Hepatocyte (in vitro differentiated cells): ENCODE measurements around the gene HSPB9. TPM values are rescaled to one million over a fixed set of nuclear protein-coding genes. Genes with fewer than 3 reads are reported as not detected.

Source experiments
- DNase-seq: peaks from one replicate; pipeline ENCODE4 v3.0.0-alpha.2; 2016; ENCODE audit warnings: low spot score
- H2AFZ ChIP-seq: fragments of 200-600 bp; sonication (generic); 2 replicates; pipeline ENCODE4 v1.6.0; 2016; ENCODE audit warnings: antibody characterized with exemption, mild to moderate bottlenecking
- H3K27ac ChIP-seq: fragments of 200-600 bp; sonication (generic); 2 replicates; pipeline ENCODE4 v1.5.1; 2016; ENCODE audit warnings: mild to moderate bottlenecking
- H3K27me3 ChIP-seq: fragments of 200-600 bp; sonication (generic); 2 replicates; pipeline ENCODE4 v1.6.1; 2016
- H3K36me3 ChIP-seq: fragments of 200-600 bp; sonication (generic); replicated peaks from 2 replicates; pipeline ENCODE4 v1.5.1; 2016; ENCODE audit warnings: low read depth; ENCODE audit not compliant: insufficient read depth
- H3K4me1 ChIP-seq: fragments of 200-600 bp; sonication (generic); 2 replicates; pipeline ENCODE4 v1.5.1; 2016; ENCODE audit warnings: mild to moderate bottlenecking, moderate library complexity; ENCODE audit not compliant: insufficient read depth
- H3K4me2 ChIP-seq: fragments of 200-600 bp; sonication (generic); 2 replicates; pipeline ENCODE4 v1.6.0; 2016
- H3K4me3 ChIP-seq: fragments of 200-600 bp; sonication (generic); 2 replicates; pipeline ENCODE4 v1.5.1; 2016; ENCODE audit warnings: mild to moderate bottlenecking
- H3K79me2 ChIP-seq: fragments of 200-600 bp; sonication (generic); 2 replicates; pipeline ENCODE4 v1.6.0; 2017; ENCODE audit warnings: mild to moderate bottlenecking
- H3K9me2 ChIP-seq: fragments of 200-600 bp; sonication (generic); replicated peaks from 2 replicates; pipeline ENCODE4 v1.6.0; 2017; ENCODE audit warnings: mild to moderate bottlenecking; ENCODE audit not compliant: insufficient read depth
- H3K9me3 ChIP-seq: fragments of 200-600 bp; sonication (generic); 2 replicates; pipeline ENCODE4 v1.5.1; 2016; ENCODE audit warnings: low read depth, mild to moderate bottlenecking
- H4K20me1 ChIP-seq: fragments of 200-600 bp; sonication (generic); 2 replicates; pipeline ENCODE4 v1.6.0; 2016; ENCODE audit warnings: mild to moderate bottlenecking; ENCODE audit not compliant: insufficient read depth, poor library complexity, severe bottlenecking
- EZH2 ChIP-seq: fragments of 200-600 bp; sonication (generic); IDR thresholded peaks from 2 replicates; pipeline ENCODE4 v1.6.1; 2016; ENCODE audit warnings: antibody characterized with exemption, mild to moderate bottlenecking, borderline replicate concordance
- EZH2phosphoT487 ChIP-seq: fragments of 200-600 bp; sonication (generic); IDR thresholded peaks from one replicate; pipeline ENCODE4 v1.6.1; 2018; ENCODE audit warnings: antibody characterized with exemption, mild to moderate bottlenecking, low read depth, moderate library complexity; ENCODE audit not compliant: unreplicated experiment, severe bottlenecking
- WGBS: methylation state at CpG from one replicate; pipeline ENCODE4 v1.1.6; 2016; ENCODE audit warnings: low lambda C conversion rate; ENCODE audit errors: missing lambda C conversion rate; 5-methylcytosine and 5-hydroxymethylcytosine counted together
- polyA plus RNA-seq: library from polyadenylated mRNA; unstranded; fragments of >200 nt; fragmentation: Nextera tagmentation; extraction: Ambion mirVana; gene quantifications from 2 replicates; pipeline ENCODE4 v1.2.1, GENCODE V29; 2016
- total RNA-seq: library from RNA; depleted of rRNA; stranded (reverse); fragments of >200 nt; gene quantifications from 2 replicates; pipeline ENCODE4 v1.2.3, GENCODE V29; 2014
- TF ChIP-seq, protein P1 (sequence below): fragments of 200-600 bp; sonication (generic); IDR thresholded peaks from 2 replicates; pipeline ENCODE4 v1.5.1; 2016; ENCODE audit warnings: antibody characterized with exemption, mild to moderate bottlenecking; ENCODE audit not compliant: poor library complexity

HSPB9 gene
- total and polyA plus RNA-seq, 2 experiments from 2014 or later, result 0.34 TPM; not detected in 1

- no peaks in the 10 kb centered on the region for H3K36me3 ChIP-seq
- 94% methylated on average over 25 of the region's 28 CpGs for WGBS
- H3K4me1 ChIP-seq, result no peaks in the 10 kb centered on the region
- no peak overlapping the region for H3K4me2 ChIP-seq
- no peaks in the 10 kb centered on the region for H3K9me2 ChIP-seq
- TF ChIP-seq, protein P1, sequence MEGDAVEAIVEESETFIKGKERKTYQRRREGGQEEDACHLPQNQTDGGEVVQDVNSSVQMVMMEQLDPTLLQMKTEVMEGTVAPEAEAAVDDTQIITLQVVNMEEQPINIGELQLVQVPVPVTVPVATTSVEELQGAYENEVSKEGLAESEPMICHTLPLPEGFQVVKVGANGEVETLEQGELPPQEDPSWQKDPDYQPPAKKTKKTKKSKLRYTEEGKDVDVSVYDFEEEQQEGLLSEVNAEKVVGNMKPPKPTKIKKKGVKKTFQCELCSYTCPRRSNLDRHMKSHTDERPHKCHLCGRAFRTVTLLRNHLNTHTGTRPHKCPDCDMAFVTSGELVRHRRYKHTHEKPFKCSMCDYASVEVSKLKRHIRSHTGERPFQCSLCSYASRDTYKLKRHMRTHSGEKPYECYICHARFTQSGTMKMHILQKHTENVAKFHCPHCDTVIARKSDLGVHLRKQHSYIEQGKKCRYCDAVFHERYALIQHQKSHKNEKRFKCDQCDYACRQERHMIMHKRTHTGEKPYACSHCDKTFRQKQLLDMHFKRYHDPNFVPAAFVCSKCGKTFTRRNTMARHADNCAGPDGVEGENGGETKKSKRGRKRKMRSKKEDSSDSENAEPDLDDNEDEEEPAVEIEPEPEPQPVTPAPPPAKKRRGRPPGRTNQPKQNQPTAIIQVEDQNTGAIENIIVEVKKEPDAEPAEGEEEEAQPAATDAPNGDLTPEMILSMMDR, result no peak
- TF ChIP-seq EZH2phosphoT487 (no peak), EZH2 (no peak)
- no peaks in the 10 kb centered on the region for H4K20me1 ChIP-seq
- no peak overlapping the region for H3K4me3 ChIP-seq
- H3K79me2 ChIP-seq, result no peaks in the 10 kb centered on the region
- no peak overlapping the region for H3K27ac ChIP-seq
- no peaks in the 10 kb centered on the region for H3K9me3 ChIP-seq
- no peak overlapping the region for H2AFZ ChIP-seq
- H3K27me3 ChIP-seq, result no peaks in the 10 kb centered on the region
- DNase-seq, result no peak
Observed at GRCh38 chr17:42113293-42114069, 9.1 kb upstream of the HSPB9 start.

DNA sequence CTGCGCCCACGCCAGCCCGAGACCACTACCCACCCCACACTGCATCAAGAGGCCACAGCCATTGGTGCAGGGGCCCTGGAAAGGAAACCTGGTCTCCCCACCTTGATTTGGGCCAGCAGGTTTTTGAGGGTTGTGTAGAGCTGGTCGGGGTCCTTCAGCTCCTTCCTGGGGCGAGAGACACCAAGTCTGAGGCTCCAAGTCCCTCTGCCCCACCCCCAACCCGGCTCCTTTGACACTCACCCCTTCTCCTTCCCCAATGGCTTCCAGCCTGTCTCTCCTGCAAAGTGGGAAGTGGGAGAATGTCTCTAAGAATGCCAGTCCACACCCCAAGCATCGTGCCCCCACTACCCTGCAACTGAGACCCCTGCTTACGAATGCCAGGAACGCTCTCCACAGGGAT is 8.5 kb upstream of the HSPB9 start:
- TF ChIP-seq, protein P1, result no peak
- TF ChIP-seq EZH2, result no peak
- no peak for TF ChIP-seq EZH2phosphoT487
- no peaks in the 10 kb centered on the region for H3K36me3 ChIP-seq
- no peaks in the 10 kb centered on the region for H3K4me1 ChIP-seq
- H3K4me3 ChIP-seq, result no peak overlapping the region
- H3K4me2 ChIP-seq, result no peak overlapping the region
- no peak overlapping the region for H2AFZ ChIP-seq
- H3K9me2 ChIP-seq, result no peaks in the 10 kb centered on the region
- WGBS, result 98% methylated on average over 9 of the region's 9 CpGs
- no peak for DNase-seq
- no peak overlapping the region for H3K27ac ChIP-seq
- H3K79me2 ChIP-seq, result no peaks in the 10 kb centered on the region
- no peaks in the 10 kb centered on the region for H4K20me1 ChIP-seq
- no peaks in the 10 kb centered on the region for H3K9me3 ChIP-seq
- no peaks in the 10 kb centered on the region for H3K27me3 ChIP-seq

GRCh38 chr17:42116705-42117396 is 5.8 kb upstream of the HSPB9 start:
- peak; percentile 91 for DNase-seq
- no peak overlapping the region for H3K4me2 ChIP-seq
- H4K20me1 ChIP-seq, result no peaks in the 10 kb centered on the region
- WGBS, result 52% methylated on average over 18 of the region's 18 CpGs
- H2AFZ ChIP-seq, result no peak overlapping the region
- H3K4me1 ChIP-seq, result peaks cover 7% of the 10 kb centered on the region
- H3K36me3 ChIP-seq, result no peaks in the 10 kb centered on the region
- H3K9me2 ChIP-seq, result no peaks in the 10 kb centered on the region
- H3K79me2 ChIP-seq, result no peaks in the 10 kb centered on the region
- no peaks in the 10 kb centered on the region for H3K27me3 ChIP-seq
- H3K9me3 ChIP-seq, result no peaks in the 10 kb centered on the region
- TF ChIP-seq, protein P1, result peak; percentile 88
- TF ChIP-seq EZH2phosphoT487, result no peak
- no peak overlapping the region for H3K4me3 ChIP-seq
- H3K27ac ChIP-seq, result no peak overlapping the region
